GM21786 (cell line): ENCODE results near the gene PRKCB.
"Not testable (repeated sequence)": the region's sequence is repeated elsewhere in the genome, so short reads cannot be mapped to it uniquely, and the experiment has no call there.

Experiments used
- ATAC-seq: cut with Tn5 transposase; IDR thresholded peaks from one replicate; pipeline ENCODE4 v1.9.1; 2021; ENCODE audit not compliant: unreplicated experiment

Gene PRKCB

DNA sequence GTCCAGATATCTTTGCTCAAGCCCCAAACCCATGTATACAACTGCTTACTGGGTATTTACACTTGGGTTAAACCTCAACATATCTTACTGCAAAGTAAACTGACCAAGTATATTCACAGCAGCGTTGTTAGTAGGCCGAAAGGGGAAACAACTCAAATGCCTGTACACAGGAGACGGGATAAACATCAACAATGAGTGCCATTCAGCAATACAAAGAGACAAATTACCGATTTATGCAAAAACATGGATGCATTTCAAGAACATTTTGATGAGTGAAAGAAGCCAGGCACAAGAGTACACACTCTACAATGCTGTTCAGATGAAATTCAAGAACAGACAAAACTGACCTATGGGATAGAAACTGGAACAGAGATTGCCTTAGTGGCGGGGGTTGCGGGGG, 284.0 kb downstream of the PRKCB start:
- ATAC-seq, result no peak

- ATAC-seq, result no peak
Observed at GRCh38 chr16:24123275-24123674, 287.5 kb downstream of the PRKCB start.

- ATAC-seq, result no peak
Observed at GRCh38 chr16:24124291-24124690, 288.5 kb downstream of the PRKCB start.

DNA sequence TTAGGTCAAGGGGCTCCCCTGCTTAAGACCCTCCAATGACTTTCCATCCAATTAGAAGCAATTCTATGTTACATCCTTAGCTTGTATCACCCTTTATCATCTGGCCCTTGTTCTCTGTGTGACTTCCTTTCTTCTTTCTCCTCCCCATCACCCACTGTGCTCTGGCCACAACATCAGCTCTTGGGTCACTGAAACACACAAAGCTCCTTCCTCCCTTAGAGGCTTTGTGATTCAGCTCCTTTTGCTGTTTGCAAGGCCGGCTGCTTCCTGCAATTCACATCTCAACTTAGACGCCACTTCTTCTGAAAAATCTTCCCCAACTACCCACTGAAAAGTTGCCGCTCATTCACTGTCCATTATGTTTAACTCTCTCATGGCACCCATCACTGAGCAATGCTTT, 289.4 kb downstream of the PRKCB start:
- ATAC-seq, result no peak

- ATAC-seq, result no peak
Observed at GRCh38 chr16:24129412-24129918, 293.7 kb downstream of the PRKCB start.

GRCh38 chr16:24130494-24131085, 294.8 kb downstream of the PRKCB start:
- ATAC-seq, result no peak

GRCh38 chr16:24131294-24131693, 295.5 kb downstream of the PRKCB start:
- no peak for ATAC-seq

GRCh38 chr16:24132048-24132796, 296.4 kb downstream of the PRKCB start:
- no peak for ATAC-seq

DNA sequence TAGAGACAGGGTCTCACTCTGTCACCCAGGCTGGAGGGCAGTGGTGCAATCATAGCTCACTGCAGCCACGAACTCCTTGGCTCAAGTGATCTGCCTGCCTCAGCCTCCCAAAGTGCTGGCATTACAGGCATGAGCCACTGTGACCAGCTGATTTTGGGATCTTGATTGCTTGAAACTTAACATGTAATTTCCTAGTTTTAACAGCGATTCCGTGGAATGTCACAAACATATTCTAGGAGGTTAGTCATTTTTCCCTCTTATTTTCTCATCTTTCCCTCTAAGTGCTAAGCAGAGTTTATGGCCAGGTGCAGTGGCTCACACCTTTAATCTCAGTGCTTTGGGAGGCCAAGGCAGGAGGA, 297.0 kb downstream of the PRKCB start:
- no peak for ATAC-seq

GRCh38 chr16:24135624-24136565, 300.1 kb downstream of the PRKCB start:
- ATAC-seq, result no peak

DNA sequence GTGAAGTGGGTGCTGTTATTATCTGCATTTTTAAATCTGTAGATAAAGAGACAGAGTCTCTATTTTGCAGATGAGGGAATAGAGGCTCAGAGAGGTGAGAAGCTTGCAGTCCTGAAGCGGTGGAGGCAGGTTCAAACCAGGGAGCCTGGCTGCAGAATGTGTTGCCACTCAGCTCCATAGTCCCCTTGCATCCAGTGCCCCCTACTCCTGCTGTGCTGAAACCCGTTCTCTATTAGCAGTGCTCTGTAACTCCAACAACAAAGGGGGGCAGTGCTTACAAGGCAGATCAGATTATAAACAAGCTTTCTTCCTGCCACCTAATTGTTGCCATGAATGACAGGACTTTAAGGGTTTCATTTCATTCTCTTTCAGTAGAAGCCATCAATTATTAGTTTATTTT, 302.2 kb downstream of the PRKCB start:
- no peak for ATAC-seq

DNA sequence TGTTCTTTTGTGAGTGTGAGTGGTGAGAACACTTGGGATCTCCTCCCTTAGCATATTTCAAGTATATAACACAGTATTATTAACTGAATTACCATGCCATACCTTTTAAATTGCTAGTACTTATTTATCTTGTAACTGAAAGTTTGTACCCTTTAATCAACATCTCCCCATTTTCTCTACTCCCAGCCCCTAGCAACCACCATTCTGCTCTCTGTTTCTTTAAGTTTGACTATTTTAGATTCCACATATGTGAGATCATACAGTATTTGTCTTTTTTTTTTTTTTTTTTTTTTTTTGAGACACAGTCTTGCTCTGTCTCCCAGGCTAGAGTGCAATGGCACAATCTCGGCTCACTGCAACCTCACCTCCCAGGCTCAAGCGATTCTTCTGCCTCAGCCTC, 302.8 kb downstream of the PRKCB start:
- ATAC-seq, result no peak

DNA sequence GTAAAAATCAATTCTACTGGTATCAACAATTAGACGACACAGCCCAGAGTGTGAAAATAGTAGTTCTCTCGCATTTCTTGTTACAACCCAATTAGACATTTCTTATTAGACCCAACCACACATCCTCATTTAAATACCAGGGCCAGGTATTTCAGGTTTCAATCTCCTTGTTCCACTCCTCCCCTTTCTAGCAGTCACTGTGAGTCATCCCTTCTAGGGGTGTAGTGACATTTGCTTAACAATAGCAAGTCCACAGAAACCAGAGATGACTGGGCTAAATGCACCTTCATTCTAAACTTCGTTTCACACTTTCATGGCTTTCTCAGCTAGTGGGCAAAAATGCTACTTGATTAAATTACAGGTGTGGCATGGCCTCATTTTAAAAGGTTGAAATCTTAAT, 303.5 kb downstream of the PRKCB start:
- no peak for ATAC-seq

DNA sequence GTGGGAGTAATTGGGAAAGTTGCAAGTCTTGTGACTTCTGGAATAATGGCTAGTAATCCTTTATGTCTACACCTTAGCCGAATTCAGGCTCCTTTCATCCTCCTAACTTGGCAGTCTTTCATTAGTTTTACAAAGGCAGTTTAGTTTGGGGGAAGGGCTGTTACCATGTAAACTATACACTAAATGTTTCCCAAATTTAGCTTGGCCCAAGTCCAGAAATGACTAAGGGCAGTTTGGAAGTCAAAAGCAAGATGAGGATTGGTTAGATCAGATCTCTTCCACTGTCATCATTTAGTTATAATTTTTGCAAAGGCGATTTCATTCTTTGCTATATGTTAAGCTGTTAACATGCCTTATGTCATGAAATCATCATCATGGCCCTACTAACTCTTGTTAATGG, 304.9 kb downstream of the PRKCB start:
- ATAC-seq, result no peak

DNA sequence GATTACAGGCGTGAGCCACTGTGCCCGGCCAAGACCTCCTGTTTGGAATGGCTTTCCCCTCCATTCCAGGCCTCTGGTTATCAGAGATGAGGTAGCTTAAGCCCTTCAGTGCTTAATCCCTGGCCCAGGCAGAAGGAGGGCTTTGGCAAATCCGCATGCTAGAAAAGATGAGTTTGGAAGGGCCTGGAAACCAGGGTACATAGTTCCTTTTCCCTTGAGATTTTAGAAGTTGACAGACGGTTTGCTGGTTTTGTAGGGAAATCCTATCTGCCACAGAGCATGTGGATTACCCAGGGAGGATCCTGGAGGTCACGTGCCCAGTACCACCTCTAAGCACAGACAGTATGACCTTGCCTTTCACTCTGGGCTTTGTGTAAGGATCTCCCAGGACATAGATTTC, 305.7 kb downstream of the PRKCB start:
- no peak for ATAC-seq

GRCh38 chr16:24141917-24142316, 306.1 kb downstream of the PRKCB start:
- no peak for ATAC-seq

GRCh38 chr16:24145927-24146326, 310.1 kb downstream of the PRKCB start:
- no peak for ATAC-seq

DNA sequence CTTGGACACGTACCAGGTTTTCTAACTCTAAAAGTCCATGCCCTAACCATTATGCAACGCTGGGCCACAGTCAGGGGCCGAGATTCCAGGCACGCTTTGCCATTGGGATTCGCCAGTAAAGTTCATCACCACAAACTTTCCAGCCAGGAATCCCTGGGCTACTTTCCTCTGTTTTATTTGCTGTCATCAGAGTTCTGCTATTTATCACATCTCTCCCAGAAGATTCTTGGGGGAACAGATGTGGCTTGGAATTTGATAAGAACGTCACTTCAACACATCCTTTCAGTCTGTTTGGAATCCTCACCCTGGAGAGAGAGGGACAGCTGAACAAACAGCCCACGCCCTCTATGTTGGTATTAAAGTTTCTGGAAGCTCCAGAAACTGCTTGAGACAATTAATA, 310.7 kb downstream of the PRKCB start:
- no peak for ATAC-seq

DNA sequence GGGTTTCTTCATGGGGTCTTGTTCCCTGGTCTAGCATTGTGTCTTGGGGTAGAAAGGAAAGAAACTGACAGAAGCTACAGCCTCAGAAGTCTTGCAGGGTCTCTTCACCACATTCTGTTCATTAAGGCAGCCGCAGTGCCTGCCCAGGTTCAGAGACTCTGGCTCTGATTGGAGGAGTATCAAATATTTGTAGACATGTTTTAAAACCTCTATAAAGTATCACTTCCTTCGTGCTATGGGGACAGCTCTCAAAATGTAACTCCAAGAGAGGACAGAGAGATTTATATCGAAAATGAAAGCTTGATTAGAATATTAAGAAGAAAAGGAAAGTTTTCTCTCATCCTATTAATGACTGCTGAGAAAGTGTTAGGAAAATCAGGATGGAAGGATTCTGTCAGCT, 313.3 kb downstream of the PRKCB start:
- ATAC-seq, result no peak

GRCh38 chr16:24150282-24150681, 314.5 kb downstream of the PRKCB start:
- no peak for ATAC-seq

DNA sequence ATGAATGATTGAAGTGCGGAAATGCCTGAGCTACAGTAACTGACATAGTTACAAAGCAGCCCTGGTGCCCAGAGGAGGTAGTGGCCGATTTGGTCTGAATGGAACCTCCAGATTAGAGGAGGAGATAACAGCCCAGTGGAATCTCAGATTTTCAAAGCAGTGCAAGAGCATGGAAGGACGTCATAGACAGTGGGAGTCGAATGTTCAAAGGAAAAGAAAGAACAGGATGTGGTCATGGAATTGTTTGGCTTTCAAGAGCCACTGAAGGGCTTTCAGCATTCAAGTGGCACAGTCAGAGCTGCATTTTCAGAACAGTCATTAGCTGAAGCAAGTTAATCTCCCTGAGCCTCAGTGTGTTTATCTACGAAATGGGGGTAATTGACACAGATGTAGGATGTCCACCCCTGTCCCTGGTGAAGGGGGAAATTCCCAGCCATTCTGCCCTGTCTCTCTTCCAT, 315.7 kb downstream of the PRKCB start:
- ATAC-seq, result no peak

DNA sequence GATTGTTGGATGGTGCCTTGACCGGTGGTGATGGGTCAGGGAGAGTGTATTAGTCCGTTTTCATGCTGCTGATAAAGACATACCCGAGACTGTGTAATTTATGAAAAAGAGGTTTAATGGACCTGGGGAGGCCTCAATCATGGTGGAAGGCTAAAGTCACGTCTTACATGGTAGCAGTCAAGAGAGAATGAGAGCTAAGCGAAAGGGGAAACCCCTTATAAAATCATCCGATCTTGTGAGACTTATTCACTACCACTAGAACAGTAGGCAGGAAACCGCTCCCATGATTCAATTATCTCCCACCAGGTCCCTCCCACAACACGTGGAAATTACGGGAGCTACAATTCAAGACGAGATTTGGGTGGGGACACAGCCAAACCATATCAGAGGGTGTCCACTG, 316.3 kb downstream of the PRKCB start:
- not testable (repeated sequence) for ATAC-seq
